Spleen (tissue), 7 donors: ENCODE data around the gene SUSD3.

Experiments used
- POLR2A ChIP-seq, 3 donors: fragments of 450-650 bp; IDR thresholded peaks; one replicate each; pipeline ENCODE4 v1.5.1; 2017; ENCODE audit warnings: antibody characterized with exemption in 3 of 3, mild to moderate bottlenecking in 1 of 3
- TF ChIP-seq, protein P1 (sequence below), 11 experiments: fragments of 200-600 bp in 7 of 11; fragments of 450-650 bp in 4 of 11; sonication (generic) in 4 of 11; IDR thresholded peaks in 8 of 11; conservative IDR thresholded peaks in 3 of 11; 1 replicate in 7 of 11; 2 replicates in 4 of 11; pipeline versions ENCODE4 v1.4.0 to v1.8.0; 2016 to 2021; ENCODE audit warnings: antibody characterized with exemption in 11 of 11, inconsistent platforms in 4 of 11, mild to moderate bottlenecking in 1 of 11
- donor health status: DM: no; HTN: no; CAD: no; lungs with moderate emphysema.
- donor health status: DM: no; HTN: no; CAD: no.
- donor health status: DM: no; HTN: no; CAD: no.

DNA sequence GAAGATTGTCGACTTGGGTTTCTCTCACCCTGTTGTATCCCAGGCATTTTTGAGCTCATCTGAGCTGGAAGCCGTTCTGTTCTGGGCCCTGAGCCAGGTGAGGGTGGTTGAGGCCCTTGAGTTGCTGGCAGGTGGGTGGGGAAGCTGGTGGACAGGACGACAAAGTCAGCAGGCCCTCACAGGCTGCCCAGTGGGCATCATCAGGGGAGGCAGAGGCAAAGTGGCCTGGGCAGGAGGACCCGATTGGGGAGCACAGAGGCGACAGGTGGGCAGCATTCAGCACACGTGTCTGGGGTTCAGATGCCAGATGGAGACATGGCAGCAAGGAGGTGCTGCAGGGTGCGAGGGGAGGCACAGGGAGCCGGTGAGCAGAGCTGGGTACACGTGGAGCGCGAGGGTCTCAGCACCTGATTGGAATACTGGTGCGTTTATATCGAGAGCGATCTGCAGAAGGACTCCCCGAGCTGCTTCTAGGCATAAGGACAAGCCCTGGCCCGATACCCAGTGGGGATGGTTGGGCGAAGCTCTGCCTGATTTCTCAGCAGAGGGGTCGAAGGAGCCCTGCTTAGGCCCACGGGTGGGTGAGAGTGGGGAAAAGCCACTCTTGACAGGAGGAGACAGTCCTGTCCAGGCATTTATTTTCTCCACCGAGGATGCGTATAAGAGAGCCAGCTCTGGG, 49.0 kb upstream of the SUSD3 start:
- TF ChIP-seq, protein P1, sequence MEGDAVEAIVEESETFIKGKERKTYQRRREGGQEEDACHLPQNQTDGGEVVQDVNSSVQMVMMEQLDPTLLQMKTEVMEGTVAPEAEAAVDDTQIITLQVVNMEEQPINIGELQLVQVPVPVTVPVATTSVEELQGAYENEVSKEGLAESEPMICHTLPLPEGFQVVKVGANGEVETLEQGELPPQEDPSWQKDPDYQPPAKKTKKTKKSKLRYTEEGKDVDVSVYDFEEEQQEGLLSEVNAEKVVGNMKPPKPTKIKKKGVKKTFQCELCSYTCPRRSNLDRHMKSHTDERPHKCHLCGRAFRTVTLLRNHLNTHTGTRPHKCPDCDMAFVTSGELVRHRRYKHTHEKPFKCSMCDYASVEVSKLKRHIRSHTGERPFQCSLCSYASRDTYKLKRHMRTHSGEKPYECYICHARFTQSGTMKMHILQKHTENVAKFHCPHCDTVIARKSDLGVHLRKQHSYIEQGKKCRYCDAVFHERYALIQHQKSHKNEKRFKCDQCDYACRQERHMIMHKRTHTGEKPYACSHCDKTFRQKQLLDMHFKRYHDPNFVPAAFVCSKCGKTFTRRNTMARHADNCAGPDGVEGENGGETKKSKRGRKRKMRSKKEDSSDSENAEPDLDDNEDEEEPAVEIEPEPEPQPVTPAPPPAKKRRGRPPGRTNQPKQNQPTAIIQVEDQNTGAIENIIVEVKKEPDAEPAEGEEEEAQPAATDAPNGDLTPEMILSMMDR (IDR thresholded peaks at IDR 0.05 in 8 of 11, conservative IDR thresholded peaks at IDR 0.05 in 3 of 11): no peak
- TF ChIP-seq POLR2A (IDR thresholded peaks at IDR 0.05): no peak
